GM18858 (cell line): ENCODE measurements around the gene MYZAP.
"Not testable (repeated sequence)": the region's sequence is repeated elsewhere in the genome, so short reads cannot be mapped to it uniquely, and the experiment has no call there.

ENCODE experiments used
- ATAC-seq: cut with Tn5 transposase; IDR thresholded peaks from one replicate; pipeline ENCODE4 v1.9.1; 2021; ENCODE audit not compliant: unreplicated experiment

MYZAP gene

GRCh38 chr15:57592426-57592825, 722 bp downstream of the MYZAP start:
- ATAC-seq, result no peak

DNA sequence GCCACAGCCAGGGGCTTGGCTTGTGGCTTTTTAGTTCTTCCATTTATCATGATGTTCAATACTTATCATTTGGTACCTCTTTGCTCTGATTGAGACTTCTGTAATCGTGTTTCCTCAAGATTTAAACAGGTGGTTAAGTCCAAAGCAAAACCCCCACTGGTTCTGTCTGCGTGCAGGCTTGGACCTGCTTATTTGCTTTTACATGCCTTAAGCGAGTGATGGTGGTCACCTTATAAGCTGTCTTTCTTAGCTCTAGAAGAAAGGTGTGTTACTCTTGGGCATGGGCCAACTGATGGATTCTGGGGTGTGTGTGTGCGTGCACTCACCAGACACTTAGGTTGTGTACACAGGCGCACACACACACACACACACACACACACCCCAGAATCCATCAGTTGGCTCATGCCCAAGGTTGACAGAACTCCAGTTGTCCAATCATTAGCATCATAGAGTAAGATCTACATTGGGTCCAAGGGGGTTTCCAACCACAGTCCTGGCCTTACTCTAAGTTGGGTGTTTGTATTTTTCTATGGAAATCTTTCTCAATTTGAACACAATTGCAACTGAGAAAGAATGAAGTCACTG, 1.2 kb downstream of the MYZAP start:
- no peak for ATAC-seq

DNA sequence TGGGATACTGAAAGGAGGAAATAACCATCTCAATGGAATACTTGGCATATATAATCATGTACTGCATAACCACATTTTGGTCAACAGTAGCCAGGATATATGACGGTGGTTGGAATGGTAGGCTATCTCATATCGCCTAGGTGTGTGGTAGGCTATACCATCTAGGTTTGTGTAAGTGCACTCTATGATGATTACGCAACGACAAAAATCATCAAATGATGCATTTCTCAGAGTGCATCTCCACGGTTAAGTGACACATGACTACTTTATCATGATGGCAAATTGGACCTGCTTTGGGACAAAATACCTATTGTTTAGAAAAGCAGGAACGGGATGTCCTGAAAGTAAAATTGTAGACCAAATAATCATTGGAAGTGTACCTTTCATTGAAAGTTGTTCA, 2.8 kb downstream of the MYZAP start:
- no peak for ATAC-seq

DNA sequence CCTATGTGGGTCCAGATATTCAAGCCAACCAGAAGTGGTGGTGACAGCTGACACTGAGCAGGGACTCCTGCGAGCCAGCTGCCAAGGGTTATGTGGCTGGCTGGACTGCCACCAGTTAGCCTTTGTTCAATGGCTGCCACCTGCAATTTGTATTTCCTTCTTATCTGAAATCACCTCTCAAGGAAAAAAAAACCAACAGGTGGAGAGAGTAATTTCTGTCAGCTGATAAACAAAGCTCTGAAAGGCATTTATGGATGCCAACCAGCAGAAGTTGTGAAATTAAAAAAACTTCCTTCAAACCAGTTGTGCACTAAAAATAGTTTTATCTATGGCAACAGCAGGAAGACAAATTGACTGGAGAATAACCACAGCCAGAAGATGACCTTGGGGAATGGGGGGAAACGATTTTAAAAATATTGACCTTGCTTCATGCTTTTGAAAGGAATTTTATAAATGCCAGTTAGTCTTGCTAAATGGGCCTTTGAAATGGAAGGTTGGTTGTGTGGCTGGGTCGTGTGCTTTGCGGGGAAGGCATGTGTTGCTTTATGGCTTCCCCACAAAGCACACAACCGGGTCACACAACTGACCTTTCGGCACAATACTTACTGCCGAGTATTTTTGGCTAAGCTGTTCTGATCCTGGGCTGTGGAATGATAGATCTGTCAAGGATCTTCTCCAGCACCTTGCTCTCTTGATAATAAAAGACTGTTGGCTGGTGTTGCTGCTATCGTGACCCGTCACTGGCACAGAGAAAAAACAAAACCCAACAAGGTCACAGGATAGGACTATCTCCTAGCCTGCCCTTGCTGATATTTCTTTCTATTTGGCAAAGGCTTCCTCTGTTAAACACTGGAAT, 3.5 kb downstream of the MYZAP start:
- ATAC-seq, result no peak

DNA sequence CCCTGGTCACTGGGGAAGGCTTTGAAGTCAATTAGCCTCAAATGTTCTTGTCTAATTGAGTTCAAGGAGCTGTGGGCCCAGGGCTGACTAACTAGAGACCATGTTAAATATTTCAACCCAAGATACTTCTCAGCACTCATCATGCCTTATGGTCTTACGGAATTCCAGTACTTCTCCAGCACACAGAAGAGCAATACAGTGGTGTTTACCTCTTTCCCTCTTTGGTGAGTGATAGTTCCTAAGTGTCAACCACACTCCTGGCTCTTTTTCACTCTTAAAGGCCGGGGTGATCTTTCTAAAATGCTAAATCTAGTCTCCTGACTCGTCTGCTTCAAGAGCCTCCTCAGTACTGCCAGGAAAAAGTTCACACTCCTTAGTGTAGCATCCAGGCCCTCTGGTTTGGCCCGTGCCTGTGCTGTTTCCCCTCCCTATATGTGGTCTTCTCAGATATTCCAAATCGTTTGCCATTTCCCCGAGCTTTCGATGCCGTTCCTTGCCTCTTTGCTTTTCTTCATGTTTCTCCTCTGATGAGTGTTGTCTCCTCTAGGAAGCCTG, 4.7 kb downstream of the MYZAP start:
- ATAC-seq, result no peak

DNA sequence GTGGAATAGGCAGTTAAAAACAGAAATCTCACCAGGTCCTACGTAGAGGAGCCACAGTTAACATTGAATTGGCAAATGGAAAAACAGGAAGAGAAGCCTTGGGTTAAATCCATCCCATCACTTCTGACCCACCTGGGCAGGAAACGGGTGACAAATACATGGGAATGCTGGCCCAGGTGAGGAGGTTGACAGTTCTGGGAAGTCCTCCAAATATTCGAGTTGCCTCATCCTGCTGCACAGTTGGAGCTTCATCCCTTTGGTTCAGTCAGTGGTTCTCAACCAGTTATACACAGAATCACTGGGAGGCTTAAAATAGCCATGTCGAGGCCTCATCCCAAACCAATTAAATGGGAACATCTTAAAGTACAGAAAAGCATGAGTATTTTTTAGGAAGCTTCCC, 5.3 kb downstream of the MYZAP start:
- no peak for ATAC-seq

DNA sequence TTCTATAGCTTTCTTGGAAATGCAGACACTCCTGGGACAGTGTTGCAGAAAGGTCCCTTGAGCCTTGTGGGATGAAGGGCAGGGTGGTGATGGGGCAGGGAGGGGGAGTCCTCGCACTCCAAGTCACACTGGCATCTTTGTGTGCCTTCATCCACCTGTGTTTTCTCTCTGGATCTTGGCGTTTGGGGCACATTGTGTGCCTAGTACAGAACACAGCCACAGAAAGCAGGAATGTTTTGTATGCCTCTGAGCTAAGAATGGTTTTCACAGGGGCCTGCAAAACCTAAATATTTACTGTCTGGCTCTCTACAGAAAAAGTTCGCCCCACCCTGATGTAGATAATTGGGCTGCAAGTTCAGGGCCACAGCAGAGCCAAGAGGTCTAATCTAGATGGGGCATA, 5.7 kb downstream of the MYZAP start:
- ATAC-seq, result no peak

DNA sequence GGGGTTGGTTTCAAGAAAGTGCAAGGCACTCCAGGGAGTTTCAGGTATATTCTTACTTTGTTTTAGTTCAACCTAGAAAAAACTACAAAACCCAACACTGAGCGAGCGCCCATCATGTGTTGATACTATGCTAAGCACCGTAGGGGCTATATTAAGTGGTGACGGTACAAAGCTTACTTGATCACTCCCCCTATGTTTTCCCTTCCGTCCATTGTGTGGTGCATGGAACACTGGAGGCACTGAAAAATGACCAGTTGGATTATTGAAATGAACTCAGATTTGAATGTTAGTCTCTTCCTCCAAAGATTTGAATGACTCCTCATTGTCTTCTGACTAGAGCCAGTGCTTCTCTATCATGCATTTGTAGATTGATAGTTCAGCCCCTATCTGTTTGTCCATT, 6.6 kb downstream of the MYZAP start:
- no peak for ATAC-seq

GRCh38 chr15:57599296-57599810, 7.6 kb downstream of the MYZAP start:
- no peak for ATAC-seq

- ATAC-seq, result no peak
Measured at GRCh38 chr15:57600197-57600596, 8.5 kb downstream of the MYZAP start.

GRCh38 chr15:57604507-57604906, 12.8 kb downstream of the MYZAP start:
- no peak for ATAC-seq

- no peak for ATAC-seq
Measured at GRCh38 chr15:57605491-57605890, 13.8 kb downstream of the MYZAP start.

DNA sequence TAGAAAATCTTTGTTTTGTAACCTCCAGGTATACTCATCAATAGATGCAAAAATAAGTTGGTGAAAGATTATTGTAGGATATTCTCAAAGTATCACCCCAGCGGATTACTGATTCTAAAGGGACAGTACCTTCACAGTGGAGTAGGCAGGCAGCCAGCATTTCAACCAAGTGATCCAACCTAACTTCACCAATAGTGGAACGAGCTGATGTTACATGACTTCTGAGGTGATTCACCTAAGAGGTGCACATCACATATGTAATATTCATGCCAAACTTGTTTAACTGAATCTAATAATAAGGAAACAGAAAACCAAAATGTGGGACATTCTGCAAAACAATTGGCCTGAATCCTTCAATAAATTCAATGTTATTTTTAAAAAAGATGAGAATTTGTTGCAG, 14.3 kb downstream of the MYZAP start:
- no peak for ATAC-seq

DNA sequence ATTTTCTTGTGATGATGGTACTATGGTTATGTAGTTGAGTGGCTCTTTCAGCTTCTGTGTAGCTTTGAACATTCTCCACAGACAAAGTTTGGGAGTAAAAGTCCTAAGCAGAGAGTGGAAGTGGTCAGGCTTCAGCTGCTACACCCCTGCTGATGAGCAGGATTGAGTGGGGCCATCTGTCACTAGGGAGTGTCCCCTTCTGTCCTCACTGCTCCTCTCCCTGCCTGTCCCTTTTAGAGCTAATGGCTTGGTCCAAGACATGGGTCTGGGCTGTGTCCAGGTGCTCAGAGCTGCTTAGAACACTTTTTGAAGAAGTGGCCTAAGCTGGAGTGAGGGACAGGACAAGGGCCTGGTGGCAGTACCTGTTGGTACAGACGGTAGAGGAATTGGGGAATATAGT, 15.1 kb downstream of the MYZAP start:
- ATAC-seq, result no peak

DNA sequence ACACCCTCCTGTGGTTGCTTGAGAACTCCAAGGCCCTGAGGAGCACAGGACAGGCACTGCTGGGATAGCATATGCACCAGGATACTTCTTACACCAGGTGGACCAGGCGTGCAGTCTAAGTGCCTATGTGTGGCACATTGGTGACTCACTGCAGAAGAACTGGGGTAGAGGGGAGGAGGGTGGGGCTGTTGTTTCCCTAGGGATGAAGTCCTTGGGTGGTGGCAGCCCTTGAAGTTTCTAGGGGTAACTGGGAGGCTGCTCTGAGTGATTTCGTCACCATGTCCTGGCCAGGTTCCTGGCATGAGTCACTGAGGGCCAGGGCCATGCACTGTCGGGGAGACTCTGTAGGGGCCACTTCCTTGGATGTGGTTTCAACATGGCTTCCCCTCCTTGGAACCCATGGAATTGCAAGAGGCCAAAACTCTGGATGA, 15.9 kb downstream of the MYZAP start:
- ATAC-seq, result no peak

GRCh38 chr15:57609805-57610529, 18.3 kb downstream of the MYZAP start:
- ATAC-seq, result no peak

- no peak for ATAC-seq
Measured at GRCh38 chr15:57611123-57611522, 19.4 kb downstream of the MYZAP start.

- ATAC-seq, result no peak
Measured at GRCh38 chr15:57611938-57612337, 20.2 kb downstream of the MYZAP start.

GRCh38 chr15:57614241-57614640, 22.5 kb downstream of the MYZAP start:
- ATAC-seq, result no peak

DNA sequence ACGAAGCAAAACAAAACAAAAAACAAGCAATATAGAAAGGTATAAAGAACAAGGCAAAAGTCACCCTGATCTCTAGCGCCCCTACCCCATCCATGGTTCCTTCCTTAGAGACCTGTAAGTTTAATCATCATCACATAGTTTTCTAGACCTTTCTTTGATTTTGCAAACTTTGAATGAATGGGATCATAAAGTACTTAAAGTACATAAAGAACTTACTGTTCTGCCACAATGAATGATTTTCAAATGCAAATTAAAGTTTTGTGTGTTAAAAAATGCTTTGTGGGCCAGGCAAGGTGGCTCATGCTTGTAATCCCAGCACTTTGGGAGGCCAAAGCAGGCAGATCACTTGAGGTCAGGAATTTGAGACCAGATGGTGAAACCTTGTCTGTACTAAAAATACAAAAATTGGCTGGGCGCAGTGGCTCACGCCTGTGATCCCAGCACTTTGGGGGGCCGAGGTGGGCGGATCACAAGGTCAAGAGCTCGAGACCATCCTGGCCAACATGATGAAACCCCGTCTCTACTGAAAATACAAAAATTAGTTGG, 24.3 kb downstream of the MYZAP start:
- not testable (repeated sequence) for ATAC-seq

GRCh38 chr15:57618325-57618724, 26.6 kb downstream of the MYZAP start:
- no peak for ATAC-seq
